Left ventricle myocardium superior (tissue), 1 donor: Measurements from ENCODE around the gene IGFBP6. TPM values are rescaled to one million over a fixed set of nuclear protein-coding genes. Genes with fewer than 3 reads are reported as not detected.

Source experiments
- ATAC-seq: fragments of 200-7000 bp; cut with Tn5 transposase; one replicate; pipeline ENCODE4 v1.9.1; 2020; ENCODE audit warnings: mild to moderate bottlenecking, moderate library complexity
- DNase-seq: peaks from one replicate; pipeline ENCODE4 v3.0.0-alpha.2; 2020
- intact Hi-C: fragments of 100-400 bp; cut with micrococcal nuclease; formaldehyde crosslinking; loops from one replicate; pipeline ENCODE4 v1.11.0; 2022
- long read RNA-seq: library from polyadenylated mRNA; unstranded; transcript quantifications from one replicate; pipeline ENCODE4 v2.0.0, GENCODE V29; 2021
- total RNA-seq: library from RNA; stranded (reverse); fragmentation: NEBNext Ultra II Directional; extraction: Animal tissue kit (Norgen Biotek cat#: 25700); gene quantifications from one replicate; pipeline ENCODE4 v1.2.1, GENCODE V29; 2021
- donor health status: DM: no; HTN: yes; CAD: no; lungs with severe emphysema.

Gene IGFBP6, protein sequence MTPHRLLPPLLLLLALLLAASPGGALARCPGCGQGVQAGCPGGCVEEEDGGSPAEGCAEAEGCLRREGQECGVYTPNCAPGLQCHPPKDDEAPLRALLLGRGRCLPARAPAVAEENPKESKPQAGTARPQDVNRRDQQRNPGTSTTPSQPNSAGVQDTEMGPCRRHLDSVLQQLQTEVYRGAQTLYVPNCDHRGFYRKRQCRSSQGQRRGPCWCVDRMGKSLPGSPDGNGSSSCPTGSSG
- 45.5 TPM for total RNA-seq
- long read RNA-seq, transcript IGFBP6-201 (4 exons, 1,169 nt): major isoform, 42 of 47 reads
- long read RNA-seq, partial matches to known transcripts: 2 of 47 reads
- long read RNA-seq, other reads (novel, unspliced or antisense): 3 of 47 reads

- ATAC-seq (peak; percentile 73), DNase-seq (peak; percentile 86)
- intact Hi-C loops: no loop called here
These were observed at the start of gene IGFBP6 for GRCh38 chr12:53097564-53098353. IGFBP6 (plus strand) TSS chr12:53097667; CDS start chr12:53097718, 51 bp downstream.

DNA sequence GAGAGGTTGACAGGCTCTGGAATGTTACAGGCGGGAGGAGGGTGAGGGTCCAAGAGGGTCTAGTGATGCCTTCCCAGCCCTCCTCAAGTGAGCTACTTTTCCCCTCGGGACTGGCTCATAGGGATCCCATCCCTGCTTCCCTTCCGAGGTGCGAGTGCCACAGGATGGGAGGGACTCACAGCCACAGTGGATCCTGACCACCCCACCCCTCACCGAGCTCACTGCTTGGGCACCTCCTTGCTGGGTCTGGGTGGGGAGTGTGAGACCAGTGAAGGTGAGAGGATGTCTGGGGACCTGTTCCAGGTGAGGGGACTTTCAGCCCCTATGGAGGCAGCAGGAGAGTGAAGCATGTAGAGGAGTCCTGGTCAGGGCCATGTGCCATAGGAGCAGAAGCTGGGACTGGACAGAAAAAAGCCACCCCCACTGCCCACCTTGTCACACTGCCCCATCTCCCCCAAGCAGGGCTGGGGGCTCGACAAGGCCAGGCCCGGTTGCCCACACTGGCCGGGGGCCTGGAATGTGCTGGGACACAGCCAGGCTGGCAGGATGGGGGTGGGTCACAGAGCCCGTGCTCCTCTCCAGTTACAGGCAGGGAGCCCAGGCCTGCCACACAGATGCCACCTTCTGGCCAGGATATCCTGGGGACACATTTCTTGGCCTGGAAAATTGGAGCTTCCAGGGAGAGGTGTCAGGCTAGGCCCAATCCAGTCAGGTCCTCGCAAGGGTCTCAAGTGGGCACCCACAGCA is 49.3 kb upstream of the IGFBP6 start:
- intact Hi-C loops: no loop called here

GRCh38 chr12:53048780-53049401 is 48.6 kb upstream of the IGFBP6 start:
- peak; percentile 27 for ATAC-seq
- peak; percentile 86 for DNase-seq
- intact Hi-C loops: no loop called here

More for the DNA sequence above, 49.3 kb upstream of the IGFBP6 start:
- DNase-seq (peak; percentile 89), ATAC-seq (peak; percentile 17)

DNA sequence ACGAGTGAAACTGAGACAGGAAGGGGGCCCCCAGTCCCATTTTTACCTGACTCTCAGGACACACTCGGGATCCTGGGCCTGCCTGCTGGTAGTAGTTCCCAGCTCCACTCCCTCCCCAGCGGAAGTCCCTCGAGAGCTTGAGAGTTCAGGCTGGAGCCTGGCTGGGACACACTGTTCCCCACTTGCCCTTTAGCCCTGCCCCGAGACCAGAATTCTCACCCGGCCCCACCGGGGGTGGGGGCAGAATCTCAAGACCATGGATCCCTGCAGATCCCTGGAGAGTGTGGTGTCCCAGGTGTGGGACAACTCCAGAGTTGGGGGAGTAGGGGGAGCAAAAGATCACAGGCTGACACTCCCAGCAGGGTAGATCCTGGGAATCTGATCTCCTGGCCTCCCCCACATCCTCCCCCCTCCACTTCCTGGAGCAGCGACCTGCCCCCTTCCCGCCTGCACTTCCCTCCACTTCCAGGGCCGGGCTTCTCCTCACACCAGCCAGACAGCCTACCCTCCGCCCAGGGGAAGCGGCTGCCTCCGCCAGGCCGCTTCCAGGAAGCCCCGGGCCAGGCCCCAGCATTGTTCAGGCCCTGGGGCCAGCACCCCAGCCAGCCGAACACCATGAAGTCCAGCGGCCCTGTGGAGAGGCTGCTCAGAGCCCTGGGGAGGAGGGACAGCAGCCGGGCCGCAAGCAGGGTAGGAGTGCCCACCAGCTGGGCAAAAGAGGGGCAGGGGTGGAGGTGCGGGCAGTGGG is 47.7 kb upstream of the IGFBP6 start, which contains the start of gene TNS2:
Gene TNS2, plus strand, starts transcription at position 495 of the 748 bp plus-strand sequence. Its CDS starts 121 bp downstream, at position 616.
- intact Hi-C loops: no loop called here
- ATAC-seq (peak; percentile 32), DNase-seq (peak; percentile 89)

DNA sequence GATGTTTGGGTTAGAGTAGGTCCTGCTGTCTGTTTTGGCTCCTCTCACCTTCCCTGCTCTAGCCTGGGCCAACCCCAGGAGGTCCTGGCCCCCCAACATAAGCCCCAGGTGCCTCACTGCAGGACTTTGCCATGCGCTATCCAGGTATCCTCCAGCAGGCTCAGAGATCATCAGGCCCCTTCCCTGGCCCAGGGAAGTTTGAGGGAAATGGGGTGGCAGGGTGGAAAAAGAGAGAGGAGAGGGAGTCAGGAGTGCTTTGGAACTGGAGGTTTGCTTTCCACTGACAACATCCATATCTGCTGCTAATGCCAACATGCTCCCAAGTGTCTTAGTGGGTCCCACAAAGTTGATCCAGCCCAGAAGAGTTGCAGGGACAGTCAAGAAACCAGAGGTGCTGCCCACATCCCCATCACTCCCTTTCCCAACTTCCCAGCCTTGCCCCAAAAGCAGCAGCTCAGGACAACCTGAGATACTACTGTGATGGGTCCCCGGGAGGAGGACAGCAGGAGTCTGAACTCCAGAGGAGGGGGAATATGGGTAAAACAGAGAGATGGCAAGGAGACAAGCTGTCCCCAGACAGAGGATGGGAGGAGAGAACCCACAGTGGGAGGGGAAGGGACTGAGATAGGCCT is 46.9 kb upstream of the IGFBP6 start:
- intact Hi-C loops: no loop called here
- ATAC-seq (no peak), DNase-seq (no peak)

DNA sequence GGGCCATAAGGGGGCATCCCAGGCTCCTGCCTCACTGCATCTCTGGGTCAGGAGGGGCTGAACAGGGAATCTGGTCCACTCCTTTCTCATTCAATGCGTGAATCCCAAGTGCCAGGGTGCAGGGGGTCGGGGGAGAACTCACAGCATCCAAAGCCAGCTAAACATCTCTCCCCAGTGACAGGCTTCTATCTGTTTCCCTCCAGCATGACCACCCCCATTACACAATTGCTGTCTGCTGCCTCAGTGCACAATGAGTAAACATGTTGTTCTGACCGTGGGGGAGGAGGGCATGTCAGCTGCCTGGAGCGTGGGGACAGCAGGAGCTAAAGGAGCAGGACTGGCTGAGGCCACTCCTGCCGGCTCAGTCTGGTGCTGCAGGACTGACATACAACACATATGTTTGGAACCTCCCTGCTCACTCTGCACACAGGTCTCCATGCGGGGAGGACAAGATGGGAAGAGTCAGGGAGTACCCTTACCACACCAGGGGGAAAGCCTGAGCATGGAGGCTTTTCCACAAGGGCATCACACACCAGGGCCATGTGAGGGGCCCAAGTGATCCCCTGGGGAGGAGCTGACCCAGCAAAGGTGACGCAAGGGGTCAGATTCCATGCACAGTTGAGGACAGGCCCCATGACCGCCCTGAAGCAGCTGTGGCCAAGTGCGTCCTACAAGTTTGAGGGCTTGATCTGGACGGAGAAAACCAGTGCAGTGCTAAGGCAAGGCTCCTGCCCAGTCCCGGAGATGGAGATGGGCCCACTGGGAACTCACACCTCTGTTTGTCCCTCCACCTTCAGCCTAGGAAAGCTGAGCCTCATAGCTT is 46.2 kb upstream of the IGFBP6 start:
- peak; percentile 84 for DNase-seq
- intact Hi-C loops: no loop called here
- ATAC-seq: peak; percentile 8

DNA sequence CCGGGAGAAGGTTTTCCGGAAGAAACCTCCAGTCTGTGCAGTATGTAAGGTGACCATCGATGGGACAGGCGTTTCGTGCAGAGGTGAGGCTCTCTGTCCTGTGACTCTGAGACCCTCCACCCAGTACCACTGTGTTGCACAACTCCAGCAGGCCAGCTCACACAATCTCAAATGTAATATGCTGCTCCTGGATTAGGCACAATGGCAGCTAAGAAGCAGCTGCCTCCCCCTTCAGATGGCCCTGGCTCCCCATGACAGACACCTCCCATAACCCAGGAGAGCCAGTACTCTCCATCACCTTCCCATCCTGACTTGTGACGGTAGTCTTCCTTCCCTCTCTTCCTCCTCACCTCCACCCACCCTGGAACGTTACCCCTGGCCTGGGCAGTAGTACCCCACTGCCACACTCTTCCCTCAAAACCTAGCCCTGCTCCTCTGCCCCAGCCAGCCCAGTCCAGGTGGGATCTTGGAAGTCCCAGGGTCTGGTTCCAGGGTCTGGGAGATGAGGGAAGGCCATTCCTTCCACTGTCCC is 45.5 kb upstream of the IGFBP6 start:
- DNase-seq (peak; percentile 39), ATAC-seq (no peak)
- intact Hi-C loops: no loop called here

- ATAC-seq (peak; percentile 40), DNase-seq (peak; percentile 94)
- intact Hi-C loops: no loop called here
These were observed 44.8 kb upstream of the IGFBP6 start for GRCh38 chr12:53052419-53053217.

DNA sequence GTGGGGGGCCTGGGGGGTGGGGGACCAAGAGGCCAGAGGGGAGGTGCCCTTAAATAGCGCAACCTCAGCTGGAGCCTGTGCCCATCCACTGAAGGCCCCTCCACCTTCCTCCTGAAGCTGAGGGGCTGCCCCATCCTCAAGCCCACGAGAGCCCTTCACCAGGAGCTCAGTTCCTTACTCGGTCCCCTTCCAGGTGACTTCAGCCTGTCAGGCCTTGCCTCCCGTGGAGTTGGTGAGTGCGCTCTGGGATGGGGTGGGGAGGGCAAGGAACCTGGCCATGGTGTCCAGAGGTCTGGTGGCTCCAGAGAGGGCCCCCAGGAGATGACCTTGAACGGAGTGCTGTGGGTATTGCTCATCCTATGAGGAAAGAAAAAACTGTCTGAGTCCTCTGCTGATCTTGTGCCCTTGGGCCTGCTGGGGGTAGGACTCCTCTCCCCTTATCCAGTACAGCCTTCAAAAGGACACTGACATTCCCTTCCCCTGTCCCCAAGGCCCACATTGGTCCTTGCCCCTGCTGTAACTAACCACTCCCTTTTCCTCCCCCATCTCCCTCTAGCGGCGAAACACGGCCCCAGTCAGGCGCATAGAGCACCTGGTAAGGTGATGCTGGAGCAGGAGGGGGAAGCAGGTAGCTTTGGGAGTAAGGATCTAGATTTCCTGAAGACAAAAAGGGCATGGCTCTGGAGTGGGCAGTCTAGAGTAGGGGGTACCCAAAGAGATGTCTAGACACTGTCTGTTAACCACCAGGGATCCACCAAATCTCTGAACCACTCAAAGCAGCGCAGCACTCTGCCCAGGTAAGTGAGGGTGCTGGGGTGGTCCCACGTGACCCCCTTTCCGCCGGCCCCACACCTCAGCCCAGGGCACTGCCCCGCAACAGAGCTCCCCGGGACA is 44.0 kb upstream of the IGFBP6 start:
- ATAC-seq (peak; percentile 10), DNase-seq (peak; percentile 71)
- intact Hi-C loops: no loop called here

GRCh38 chr12:53054112-53054878 is 43.2 kb upstream of the IGFBP6 start:
- DNase-seq: peak; percentile 95
- ATAC-seq: peak; percentile 63
- intact Hi-C loops: no loop called here

DNA sequence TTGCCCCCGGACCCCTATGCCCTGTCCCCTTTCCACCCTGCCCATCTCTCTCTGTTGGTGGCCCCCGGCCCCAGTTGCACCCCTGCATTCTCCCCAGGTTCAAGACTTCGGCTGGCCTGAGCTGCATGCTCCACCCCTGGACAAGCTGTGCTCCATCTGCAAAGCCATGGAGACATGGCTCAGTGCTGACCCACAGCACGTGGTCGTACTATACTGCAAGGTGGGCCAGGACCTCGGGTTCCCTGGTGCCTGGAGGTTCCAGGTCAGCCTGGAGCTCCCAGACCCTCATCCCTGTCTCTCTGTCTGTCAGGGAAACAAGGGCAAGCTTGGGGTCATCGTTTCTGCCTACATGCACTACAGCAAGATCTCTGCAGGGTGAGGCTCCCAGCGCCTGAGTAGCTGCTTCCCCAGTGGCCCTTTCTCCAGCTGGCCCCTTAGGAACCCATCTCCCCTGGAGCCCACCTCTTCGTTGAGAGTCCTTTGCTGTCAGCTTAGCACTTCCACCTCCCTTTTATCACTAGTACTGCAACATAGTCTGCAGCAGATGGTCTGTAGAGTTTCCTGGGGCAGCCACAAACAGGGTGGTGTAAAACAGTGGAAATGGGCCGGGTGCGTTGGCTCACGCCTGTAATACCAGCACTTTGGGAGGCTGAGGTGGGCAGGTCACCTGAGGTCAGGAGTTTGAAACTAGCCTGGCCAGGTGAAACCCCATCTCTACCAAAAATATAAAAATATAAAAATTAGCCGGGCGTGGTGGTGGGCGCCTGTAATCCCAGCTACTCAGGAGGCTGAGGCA is 41.8 kb upstream of the IGFBP6 start:
- ATAC-seq (no peak), DNase-seq (no peak)
- intact Hi-C loops: no loop called here

- intact Hi-C loops: no loop called here
- DNase-seq (no peak), ATAC-seq (no peak)
These were observed 41.2 kb upstream of the IGFBP6 start for GRCh38 chr12:53056296-53056695.

DNA sequence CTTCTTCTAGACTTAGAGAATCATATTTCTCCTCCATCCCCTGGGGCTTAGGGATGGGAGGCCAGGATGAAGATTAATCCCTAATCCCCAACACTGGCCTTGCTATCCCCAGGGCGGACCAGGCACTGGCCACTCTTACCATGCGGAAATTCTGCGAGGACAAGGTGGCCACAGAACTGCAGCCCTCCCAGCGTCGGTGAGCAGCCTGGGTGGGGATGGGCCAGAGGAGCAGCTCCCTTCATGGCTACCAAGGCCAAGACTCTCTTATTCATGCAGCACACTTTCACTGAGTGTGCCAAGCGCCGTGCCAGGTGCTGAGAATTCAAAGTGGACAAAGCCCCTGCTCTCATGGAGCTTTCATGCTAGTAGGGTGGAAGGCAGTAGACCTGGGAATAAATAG is 40.6 kb upstream of the IGFBP6 start:
- DNase-seq: no peak
- intact Hi-C loops: no loop called here
- no peak for ATAC-seq
